GM13976 (cell line): ENCODE measurements around the gene TAAR8.
"Not testable (repeated sequence)": the region's sequence is repeated elsewhere in the genome, so short reads cannot be mapped to it uniquely, and the experiment has no call there.

Source experiments
- DNase-seq: peaks from one replicate; pipeline ENCODE4 v3.0.0; 2012; ENCODE audit warnings: low spot score
- in situ Hi-C: fragments of 300-500 bp; cut with MboI; formaldehyde crosslinking; loops from one replicate; pipeline ENCODE4 v1.12.0; 2022; ENCODE audit warnings: low sequenced_read_pairs, mixed read lengths, inconsistent platforms; ENCODE audit not compliant: unreplicated experiment
- TF ChIP-seq, protein P1 (sequence below): IDR thresholded peaks from 2 replicates; pipeline ENCODE4 v1.5.1; 2012; ENCODE audit warnings: borderline replicate concordance, mild to moderate bottlenecking; ENCODE audit not compliant: insufficient read depth; ENCODE audit errors: extremely low read depth, missing control alignments, control extremely low read depth

Gene TAAR8

DNA sequence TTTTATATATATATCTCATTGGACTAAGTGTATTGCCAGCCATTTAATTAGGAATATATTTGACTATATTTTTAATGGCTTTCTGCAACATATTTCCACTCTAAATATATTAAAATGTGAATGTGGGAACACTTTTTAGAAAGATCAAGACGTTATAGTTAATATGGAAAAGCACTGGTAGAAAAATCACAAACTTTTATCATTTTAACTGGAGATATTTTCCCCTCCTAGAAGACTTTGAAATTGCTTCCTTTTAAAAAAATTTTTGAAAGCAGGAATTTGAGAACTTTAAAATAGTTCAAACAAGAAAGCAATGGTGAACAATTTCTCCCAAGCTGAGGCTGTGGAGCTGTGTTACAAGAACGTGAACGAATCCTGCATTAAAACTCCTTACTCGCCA lies 14.5 kb upstream of the TAAR8 start, which contains the start of gene TAAR9:
TAAR9 (plus strand) TSS at position 301 of the 400 bp plus-strand sequence; CDS start at position 314, 13 bp downstream.
- TF ChIP-seq, protein P1, sequence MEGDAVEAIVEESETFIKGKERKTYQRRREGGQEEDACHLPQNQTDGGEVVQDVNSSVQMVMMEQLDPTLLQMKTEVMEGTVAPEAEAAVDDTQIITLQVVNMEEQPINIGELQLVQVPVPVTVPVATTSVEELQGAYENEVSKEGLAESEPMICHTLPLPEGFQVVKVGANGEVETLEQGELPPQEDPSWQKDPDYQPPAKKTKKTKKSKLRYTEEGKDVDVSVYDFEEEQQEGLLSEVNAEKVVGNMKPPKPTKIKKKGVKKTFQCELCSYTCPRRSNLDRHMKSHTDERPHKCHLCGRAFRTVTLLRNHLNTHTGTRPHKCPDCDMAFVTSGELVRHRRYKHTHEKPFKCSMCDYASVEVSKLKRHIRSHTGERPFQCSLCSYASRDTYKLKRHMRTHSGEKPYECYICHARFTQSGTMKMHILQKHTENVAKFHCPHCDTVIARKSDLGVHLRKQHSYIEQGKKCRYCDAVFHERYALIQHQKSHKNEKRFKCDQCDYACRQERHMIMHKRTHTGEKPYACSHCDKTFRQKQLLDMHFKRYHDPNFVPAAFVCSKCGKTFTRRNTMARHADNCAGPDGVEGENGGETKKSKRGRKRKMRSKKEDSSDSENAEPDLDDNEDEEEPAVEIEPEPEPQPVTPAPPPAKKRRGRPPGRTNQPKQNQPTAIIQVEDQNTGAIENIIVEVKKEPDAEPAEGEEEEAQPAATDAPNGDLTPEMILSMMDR: no peak
- in situ Hi-C loops: no loop called here

DNA sequence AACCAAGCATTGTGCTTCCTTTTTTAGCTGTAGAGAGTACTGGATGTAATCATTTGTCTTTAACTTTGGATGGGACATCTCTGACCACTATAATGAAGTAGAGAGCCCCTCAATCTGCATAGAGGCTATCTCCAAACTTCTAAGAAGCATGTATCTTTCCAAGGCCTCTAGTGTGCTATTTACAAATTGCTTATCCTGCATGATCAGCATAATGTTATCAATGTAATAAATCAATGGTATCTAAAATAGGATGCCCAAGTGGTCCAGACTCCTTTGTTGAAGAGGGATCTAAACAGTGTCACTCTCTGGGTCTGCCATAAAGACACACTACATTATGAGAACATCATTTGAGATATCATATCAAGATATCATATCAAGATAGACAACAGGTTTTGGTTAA lies 7.6 kb upstream of the TAAR8 start:
- TF ChIP-seq, protein P1: no peak
- DNase-seq: no peak
- in situ Hi-C loops: no loop called here

More for the DNA sequence above, 14.5 kb upstream of the TAAR8 start, which contains the start of gene TAAR9:
- no peak for DNase-seq

DNA sequence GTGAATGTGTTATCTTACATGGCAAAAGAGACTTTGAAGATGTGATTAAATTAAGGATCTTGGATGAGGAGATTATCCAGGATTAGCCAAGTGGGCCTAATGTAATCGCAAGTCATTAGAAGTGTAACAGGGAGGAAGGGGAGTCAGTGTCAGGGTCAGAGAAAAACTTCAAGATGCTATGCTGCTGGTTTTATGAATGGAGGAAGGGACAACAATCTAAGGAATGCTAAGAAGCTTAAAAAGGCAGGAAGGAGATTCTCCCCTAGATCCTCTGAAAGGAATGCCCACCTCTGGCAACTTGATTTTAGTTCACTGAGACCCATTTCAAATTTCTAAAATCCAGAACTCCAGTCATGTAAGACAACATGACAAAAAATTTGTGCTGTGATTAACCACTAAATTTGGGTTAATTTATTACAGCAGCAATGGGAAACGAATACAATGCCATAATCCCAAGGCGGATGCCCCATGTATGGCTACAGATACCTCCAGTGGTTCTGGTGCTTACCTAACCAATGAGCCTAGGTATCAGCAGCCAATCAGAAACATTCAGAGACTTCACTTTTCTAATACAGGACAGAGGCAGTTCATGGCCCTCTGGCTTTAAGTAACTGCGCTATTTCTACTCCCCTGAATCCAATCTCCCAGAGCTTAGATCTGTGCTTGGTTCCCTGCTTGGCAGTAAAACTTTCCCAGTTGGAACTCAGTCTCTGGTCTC lies 3.6 kb upstream of the TAAR8 start:
- in situ Hi-C loops: no loop called here
- TF ChIP-seq, protein P1: no peak
- no peak for DNase-seq

GRCh38 chr6:132551214-132551613 lies 1.3 kb upstream of the TAAR8 start:
- in situ Hi-C loops: no loop called here
- TF ChIP-seq, protein P1: no peak
- DNase-seq: no peak

GRCh38 chr6:132560087-132560486 lies 7.6 kb downstream of the TAAR8 start:
- in situ Hi-C loops, DNase-seq: not testable (repeated sequence)

DNA sequence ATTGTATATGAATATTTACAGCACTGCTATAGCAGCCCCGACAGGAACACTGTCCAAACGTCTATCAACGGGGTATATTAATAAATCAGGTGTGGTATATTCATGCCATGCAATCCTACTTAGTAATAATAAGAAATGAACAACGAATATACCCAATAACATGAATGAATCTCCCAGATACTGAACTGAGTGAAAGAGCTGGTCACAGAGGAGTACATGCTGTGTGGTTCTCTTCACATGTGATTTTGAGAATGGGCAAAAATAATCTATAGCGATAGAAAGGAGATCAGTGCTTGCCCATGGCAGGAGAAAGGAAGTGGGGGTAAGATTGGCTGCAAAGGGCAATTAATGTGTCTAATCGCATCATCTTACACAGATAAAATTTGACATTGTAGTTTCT lies 13.9 kb downstream of the TAAR8 start:
- no peak for DNase-seq
- in situ Hi-C loops: no loop called here
- TF ChIP-seq, protein P1: no peak

- TF ChIP-seq, protein P1: no peak
- in situ Hi-C loops: no loop called here
- DNase-seq: no peak
These were observed 15.1 kb downstream of the TAAR8 start for GRCh38 chr6:132567566-132567965.
